ENCODE measurements around the gene SMG6.

- no peak for TF ChIP-seq CTCF (conservative IDR thresholded peaks at IDR 0.05 in 1 of 2, IDR thresholded peaks at IDR 0.05 in 1 of 2; ENCODE audit: extremely low read depth in 1 of 2, insufficient read depth in 1 of 2, low read depth in 1 of 2, low read length in 2 of 2)
- TF ChIP-seq EZH2 (IDR thresholded peaks at IDR 0.05; ENCODE audit: borderline replicate concordance, low read length): no peak
Observed at GRCh38 chr17:2347805-2348685, 44.5 kb upstream of the SMG6 start.

Measured in mammary epithelial cell (primary cell).